Body of pancreas (tissue), 4 donors: ENCODE measurements around the gene MTA3. TPM values are rescaled to one million over a fixed set of nuclear protein-coding genes. Genes with fewer than 3 reads are reported as not detected.

ENCODE experiments used
- ATAC-seq: fragments of 150-250 bp; one replicate; pipeline ENCODE4 v1.9.1; 2016
- DNase-seq, 4 donors: peaks; one replicate each; pipeline ENCODE4 v3.0.0-alpha.2; 2019
- H3K27ac ChIP-seq, 4 donors: fragments of 200-600 bp; sonication (generic); 1 replicate in 3 of 4; 2 replicates in 1 of 4; pipeline versions ENCODE4 v1.5.1 to v1.6.1; 2016 to 2019; ENCODE audit warnings: mild to moderate bottlenecking in 1 of 4, mixed read lengths in 1 of 4, moderate library complexity in 1 of 4
- H3K27me3 ChIP-seq, 2 donors: fragments of 200-600 bp; sonication (generic); one replicate each; pipeline ENCODE4 v1.6.0; 2016; ENCODE audit warnings: mild to moderate bottlenecking in 1 of 2
- H3K36me3 ChIP-seq, 2 donors: fragments of 200-600 bp; sonication (generic); replicated peaks in 1 of 2; 2 replicates each; pipeline ENCODE4 v1.5.1; 2016; ENCODE audit warnings: low read depth in 2 of 2; ENCODE audit not compliant: insufficient read depth in 1 of 2
- H3K4me1 ChIP-seq: fragments of 200-600 bp; sonication (generic); one replicate; pipeline ENCODE4 v1.6.0; 2016
- H3K4me3 ChIP-seq, 2 donors: fragments of 200-600 bp; sonication (generic); 1 replicate in 1 of 2; 2 replicates in 1 of 2; pipeline ENCODE4 v1.5.1; 2016 to 2019
- H3K9me3 ChIP-seq, 3 donors: fragments of 200-600 bp; sonication (generic); 1 replicate in 2 of 3; 2 replicates in 1 of 3; pipeline ENCODE4 v1.5.1; 2016
- POLR2A ChIP-seq, 3 donors: fragments of 450-650 bp; IDR thresholded peaks; one replicate each; pipeline ENCODE4 v1.6.1; 2016; ENCODE audit warnings: antibody characterized with exemption in 3 of 3, mild to moderate bottlenecking in 2 of 3
- WGBS, 2 donors: methylation state at CpG; one replicate each; pipeline ENCODE4 v1.1.5; 2017; 5-methylcytosine and 5-hydroxymethylcytosine counted together
- intact Hi-C: fragments of 100-400 bp; cut with DNase I; formaldehyde crosslinking; loops from one replicate; pipeline ENCODE4 v1.15.1; 2023
- total RNA-seq, 2 donors: library from RNA; depleted of rRNA; stranded (reverse); fragments of >200 nt; gene quantifications; one replicate each; pipeline ENCODE4 v1.1.0, GENCODE V29; 2016
- TF ChIP-seq, protein P1 (sequence below), 7 experiments: fragments of 450-650 bp in 4 of 7; fragments of 200-600 bp in 3 of 7; sonication (generic) in 3 of 7; IDR thresholded peaks; one replicate each; pipeline ENCODE4 v1.5.1; 2016 to 2019; ENCODE audit warnings: antibody characterized with exemption in 7 of 7

Gene MTA3
- total RNA-seq, 2 donors from 2014 or later: 23.1 to 31.1 TPM

GRCh38 chr2:42765686-42766085, 197.3 kb downstream of the MTA3 start:
- intact Hi-C loops: no loop called here
- H3K4me3 ChIP-seq: no peak overlapping the region
- no peak for TF ChIP-seq POLR2A (IDR thresholded peaks at IDR 0.05)
- TF ChIP-seq, protein P1, sequence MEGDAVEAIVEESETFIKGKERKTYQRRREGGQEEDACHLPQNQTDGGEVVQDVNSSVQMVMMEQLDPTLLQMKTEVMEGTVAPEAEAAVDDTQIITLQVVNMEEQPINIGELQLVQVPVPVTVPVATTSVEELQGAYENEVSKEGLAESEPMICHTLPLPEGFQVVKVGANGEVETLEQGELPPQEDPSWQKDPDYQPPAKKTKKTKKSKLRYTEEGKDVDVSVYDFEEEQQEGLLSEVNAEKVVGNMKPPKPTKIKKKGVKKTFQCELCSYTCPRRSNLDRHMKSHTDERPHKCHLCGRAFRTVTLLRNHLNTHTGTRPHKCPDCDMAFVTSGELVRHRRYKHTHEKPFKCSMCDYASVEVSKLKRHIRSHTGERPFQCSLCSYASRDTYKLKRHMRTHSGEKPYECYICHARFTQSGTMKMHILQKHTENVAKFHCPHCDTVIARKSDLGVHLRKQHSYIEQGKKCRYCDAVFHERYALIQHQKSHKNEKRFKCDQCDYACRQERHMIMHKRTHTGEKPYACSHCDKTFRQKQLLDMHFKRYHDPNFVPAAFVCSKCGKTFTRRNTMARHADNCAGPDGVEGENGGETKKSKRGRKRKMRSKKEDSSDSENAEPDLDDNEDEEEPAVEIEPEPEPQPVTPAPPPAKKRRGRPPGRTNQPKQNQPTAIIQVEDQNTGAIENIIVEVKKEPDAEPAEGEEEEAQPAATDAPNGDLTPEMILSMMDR (IDR thresholded peaks at IDR 0.05): no peak
- 89 to 98% methylated on average over 8 to 9 of the region's 9 CpGs for WGBS, 2 donors
- no peak overlapping the region for H3K27ac ChIP-seq
- H3K36me3 ChIP-seq: no peaks in the 10 kb centered on the region
- no peaks in the 10 kb centered on the region for H3K9me3 ChIP-seq
- no peak for DNase-seq
- ATAC-seq: no peak
- H3K4me1 ChIP-seq: no peaks in the 10 kb centered on the region
- no peaks in the 10 kb centered on the region for H3K27me3 ChIP-seq

DNA sequence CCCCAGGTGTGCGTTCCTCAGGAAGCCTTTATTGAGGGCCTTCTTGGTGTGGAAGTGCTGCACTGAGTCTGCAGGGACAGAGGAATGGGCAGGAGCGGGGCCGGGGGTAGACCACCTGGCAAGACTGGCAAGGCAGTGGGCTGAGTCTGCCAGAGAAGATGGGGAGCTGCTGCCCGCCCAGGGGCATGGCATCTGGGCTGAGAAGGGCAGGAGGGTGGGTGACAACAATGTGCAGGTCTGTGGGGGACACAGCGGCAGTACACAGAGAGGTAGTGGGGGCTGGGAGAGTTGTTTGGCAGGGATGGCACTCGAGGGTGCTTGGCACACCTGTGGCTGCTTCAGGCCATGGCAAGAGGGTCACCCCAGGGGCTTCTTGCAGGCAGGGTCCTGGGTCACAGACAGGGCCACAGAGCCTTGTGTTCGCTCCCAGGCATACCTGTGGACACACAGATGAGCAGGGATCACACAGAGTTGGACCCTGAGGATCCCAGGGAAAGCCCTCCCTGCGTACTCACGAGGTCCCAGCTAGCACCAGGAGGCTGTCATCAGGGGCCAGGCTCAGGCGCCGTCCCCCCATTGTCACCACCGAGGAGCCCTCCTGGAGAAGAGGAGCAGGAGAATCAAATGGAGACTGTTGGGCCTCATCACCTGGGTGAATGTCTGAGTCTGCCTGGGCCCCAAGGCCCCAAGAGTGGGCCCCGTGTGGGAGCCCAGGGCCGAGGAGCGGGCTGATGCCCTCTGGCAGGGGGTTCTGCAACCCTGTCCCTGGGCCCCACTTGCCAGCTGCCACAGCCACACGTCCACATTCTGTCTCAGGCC, 198.9 kb downstream of the MTA3 start:
- Histone ChIP-seq H3K4me3 (no peak overlapping the region), H3K27me3 (no peaks in the 10 kb centered on the region), H3K9me3 (no peaks in the 10 kb centered on the region), H3K36me3 (no peaks in the 10 kb centered on the region), H3K4me1 (no peaks in the 10 kb centered on the region), H3K27ac (no peak overlapping the region)
- no peak for TF ChIP-seq POLR2A (IDR thresholded peaks at IDR 0.05)
- TF ChIP-seq, protein P1 (IDR thresholded peaks at IDR 0.05): no peak
- WGBS, 2 donors: 82 to 84% methylated on average over 9 to 16 of the region's 16 CpGs
- intact Hi-C loops: no loop called here
- no peak for DNase-seq
- no peak for ATAC-seq

- DNase-seq: no peak
- no peak for TF ChIP-seq POLR2A (IDR thresholded peaks at IDR 0.05)
- TF ChIP-seq, protein P1 (IDR thresholded peaks at IDR 0.05): no peak
- Histone ChIP-seq H3K27me3 (no peaks in the 10 kb centered on the region), H3K27ac (no peak overlapping the region), H3K4me3 (no peak overlapping the region), H3K4me1 (no peaks in the 10 kb centered on the region), H3K36me3 (no peaks in the 10 kb centered on the region), H3K9me3 (no peaks in the 10 kb centered on the region)
- ATAC-seq: no peak
- intact Hi-C loops: no loop called here
- WGBS, 2 donors: 79 to 86% methylated on average over 12 to 14 of the region's 14 CpGs
Observed at GRCh38 chr2:42767899-42768705, 199.7 kb downstream of the MTA3 start.

DNA sequence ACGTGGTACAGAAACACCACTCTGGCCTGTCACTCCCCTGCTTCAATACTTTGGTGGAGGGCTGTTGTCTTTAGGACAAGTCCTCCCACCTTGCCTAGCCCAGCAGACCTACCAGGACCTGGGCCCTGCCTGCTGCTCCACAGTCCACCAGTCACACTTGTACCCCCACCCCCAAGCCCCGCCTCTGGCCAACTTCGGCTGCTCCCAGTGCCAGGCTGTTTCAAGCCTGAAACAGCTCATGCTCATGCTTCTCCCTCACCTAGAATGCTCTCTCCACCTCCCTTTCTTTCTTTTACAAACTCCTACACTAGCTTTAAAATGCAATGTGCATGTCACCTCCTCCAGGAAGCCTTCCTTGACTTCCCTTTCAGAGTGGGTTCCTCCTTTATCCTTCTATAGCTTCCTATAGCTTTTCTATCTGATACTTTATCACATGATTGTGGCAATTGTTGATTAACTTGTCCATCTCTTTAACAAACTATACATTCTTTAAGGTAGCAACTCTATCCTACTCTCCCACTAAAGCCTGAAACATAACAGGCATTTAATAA, 200.3 kb downstream of the MTA3 start:
- ATAC-seq (no peak), DNase-seq (no peak)
- Histone ChIP-seq H3K4me3 (no peak overlapping the region), H3K27me3 (no peaks in the 10 kb centered on the region), H3K9me3 (no peaks in the 10 kb centered on the region), H3K4me1 (no peaks in the 10 kb centered on the region), H3K27ac (no peak overlapping the region), H3K36me3 (no peaks in the 10 kb centered on the region)
- TF ChIP-seq POLR2A (IDR thresholded peaks at IDR 0.05): no peak
- TF ChIP-seq, protein P1 (IDR thresholded peaks at IDR 0.05): no peak
- WGBS, 2 donors: 61 to 94% methylated on average over 2 to 3 of the region's 3 CpGs
- intact Hi-C loops: no loop called here
